K562 (cell line): ENCODE results near the gene FRK. TPM values are rescaled to one million over a fixed set of nuclear protein-coding genes. Genes with fewer than 3 reads are reported as not detected.

Experiments used
- CREB1 ChIP-seq, 2 experiments: sonication (generic) in 1 of 2; formaldehyde crosslinking in 1 of 2; IDR thresholded peaks; 2 replicates each; pipeline versions ENCODE4 v1.6.1 to v1.8.0; 2012 to 2022; ENCODE audit warnings: inconsistent platforms in 1 of 2, mild to moderate bottlenecking in 1 of 2, missing genetic modification reagents in 1 of 2, moderate library complexity in 1 of 2
- HDGF ChIP-seq: fragments of 450-650 bp; IDR thresholded peaks from 2 replicates; pipeline ENCODE4 v1.6.1; 2016
- IRF2 ChIP-seq: sonication (generic); formaldehyde crosslinking; IDR thresholded peaks from 2 replicates; pipeline ENCODE4 v1.8.1; 2022; ENCODE audit warnings: mild to moderate bottlenecking, missing genetic modification reagents
- TFAP4 ChIP-seq: sonication (generic); formaldehyde crosslinking; IDR thresholded peaks from 2 replicates; pipeline ENCODE4 v1.8.0; 2022; ENCODE audit warnings: missing genetic modification reagents, mild to moderate bottlenecking, moderate library complexity, borderline replicate concordance
- ZNF518B ChIP-seq: fragments of 250-450 bp; sonication (Bioruptor Pico); IDR thresholded peaks from 2 replicates; pipeline ENCODE4 v1.5.0; 2021; ENCODE audit warnings: mild to moderate bottlenecking, moderate library complexity
- ZNF584 ChIP-seq: fragments of 200-800 bp; sonication (Bioruptor generic); IDR thresholded peaks from 2 replicates; pipeline ENCODE4 v1.6.1; 2016; ENCODE audit warnings: low read depth, mild to moderate bottlenecking, missing genetic modification characterization, missing compliant biosample characterization
- polyA plus RNA-seq, 8 experiments: library from polyadenylated mRNA; depleted of rRNA in 4 of 8; stranded (reverse) in 5 of 8; unstranded in 3 of 8; fragments of >200 nt; fragmentation: Nextera tagmentation in 2 of 8; fragmentation: Illumina TruSeq in 1 of 8; extraction: Ambion mirVana in 2 of 8; extraction: Trizol in 1 of 8; gene quantifications; 2 replicates each; pipeline versions ENCODE4 v1.2.1 to v1.2.3, GENCODE V29; 2011 to 2014; ENCODE audit warnings: inconsistent platforms in 1 of 8, missing spikeins in 1 of 8
- total RNA-seq, 7 experiments: library from RNA; depleted of rRNA in 6 of 7; stranded (reverse); fragments of >200 nt in 6 of 7; fragmentation: Illumina TruSeq in 2 of 7; extraction: Trizol in 2 of 7; gene quantifications; 2 replicates each; pipeline versions ENCODE4 v1.2.1 to v1.2.3, GENCODE V29; 2011 to 2021; ENCODE audit warnings: low replicate concordance in 1 of 7

Gene FRK
- total and polyA plus RNA-seq, 9 of the 15 experiments (the other 6 are each of a cell fraction or from before 2014, with no cell fraction given): 0.01 to 0.29 (median 0.09) TPM

- TF ChIP-seq TFAP4 (CRISPR knock-in tag): no peak
- TF ChIP-seq HDGF: no peak
- no peak for TF ChIP-seq IRF2 (CRISPR knock-in tag)
- no peak for TF ChIP-seq CREB1 (IDR thresholded peaks at IDR 0.05)
- no peak for TF ChIP-seq CREB1 (CRISPR knock-in tag; IDR thresholded peaks at IDR 0.05)
- no peak for TF ChIP-seq ZNF518B (CRISPR knock-in tag)
- no peak for TF ChIP-seq ZNF584
These were observed 43.7 kb downstream of the FRK start (continued) for GRCh38 chr6:116016846-116017545.
